Gastroesophageal sphincter (tissue), 3 donors: ENCODE data around the gene CPED1.

Source experiments
- CTCF ChIP-seq, 4 experiments: fragments of 200-600 bp in 2 of 4; fragments of 450-650 bp in 2 of 4; sonication (generic) in 1 of 4; IDR thresholded peaks; one replicate each; pipeline ENCODE4 v1.5.1; 2017 to 2019; ENCODE audit warnings: antibody characterized with exemption in 4 of 4, mild to moderate bottlenecking in 2 of 4, moderate library complexity in 2 of 4
- EP300 ChIP-seq: sonication (generic); formaldehyde crosslinking; IDR thresholded peaks from one replicate; pipeline ENCODE4 v1.6.1; 2017; ENCODE audit warnings: antibody characterized with exemption, mild to moderate bottlenecking
- POLR2A ChIP-seq, 2 donors: fragments of 450-650 bp; IDR thresholded peaks; one replicate each; pipeline ENCODE4 v1.6.1; 2017; ENCODE audit warnings: antibody characterized with exemption in 2 of 2, mild to moderate bottlenecking in 2 of 2, moderate library complexity in 1 of 2
- POLR2AphosphoS5 ChIP-seq: sonication (generic); formaldehyde crosslinking; IDR thresholded peaks from one replicate; pipeline ENCODE4 v1.6.1; 2017; ENCODE audit warnings: antibody characterized with exemption

DNA sequence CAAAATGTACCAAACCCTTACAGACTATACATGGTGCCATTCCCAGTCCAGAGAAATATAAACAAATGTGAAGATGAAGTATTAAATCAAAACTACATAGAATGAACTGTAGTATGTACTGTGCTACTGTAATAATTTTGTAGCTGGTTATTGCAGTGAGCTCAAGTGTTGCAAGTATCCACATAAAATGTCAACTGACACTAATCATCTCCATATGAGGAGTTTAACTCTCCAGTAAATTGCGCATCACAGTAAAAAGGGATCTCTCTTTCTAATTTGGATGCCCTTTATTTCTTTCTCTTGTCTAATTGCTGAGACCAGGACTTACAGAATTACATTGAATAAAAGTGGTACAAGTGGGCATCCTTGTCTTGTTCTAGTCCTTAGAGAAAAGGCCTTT is 165.5 kb downstream of the CPED1 start:
- no peak for TF ChIP-seq CTCF (IDR thresholded peaks at IDR 0.05)
- TF ChIP-seq EP300, result no peak
- TF ChIP-seq POLR2AphosphoS5, result no peak
- no peak for TF ChIP-seq POLR2A (IDR thresholded peaks at IDR 0.05)
